Measurements from ENCODE around the gene SOX6.

SOX6 gene

DNA sequence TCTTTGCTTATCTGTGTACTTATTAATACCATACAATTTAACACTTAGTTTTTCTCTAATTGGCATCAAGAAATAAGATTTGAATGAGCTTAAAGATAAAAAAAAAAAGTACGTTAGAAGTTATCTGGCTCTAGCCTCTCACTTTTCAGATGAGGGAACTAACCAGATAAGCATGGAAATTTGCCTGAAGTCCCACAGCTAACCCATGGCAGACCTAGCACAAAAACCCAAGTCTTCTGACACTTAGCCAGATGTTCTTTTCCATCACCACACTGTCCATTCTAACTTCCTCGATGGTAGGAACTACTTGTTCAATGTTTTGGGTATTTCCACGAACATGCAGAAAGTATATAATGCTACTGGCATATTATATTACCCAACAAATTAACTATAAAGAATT lies 7.4 kb upstream of the SOX6 start:
- DNase-seq, result no peak

DNA sequence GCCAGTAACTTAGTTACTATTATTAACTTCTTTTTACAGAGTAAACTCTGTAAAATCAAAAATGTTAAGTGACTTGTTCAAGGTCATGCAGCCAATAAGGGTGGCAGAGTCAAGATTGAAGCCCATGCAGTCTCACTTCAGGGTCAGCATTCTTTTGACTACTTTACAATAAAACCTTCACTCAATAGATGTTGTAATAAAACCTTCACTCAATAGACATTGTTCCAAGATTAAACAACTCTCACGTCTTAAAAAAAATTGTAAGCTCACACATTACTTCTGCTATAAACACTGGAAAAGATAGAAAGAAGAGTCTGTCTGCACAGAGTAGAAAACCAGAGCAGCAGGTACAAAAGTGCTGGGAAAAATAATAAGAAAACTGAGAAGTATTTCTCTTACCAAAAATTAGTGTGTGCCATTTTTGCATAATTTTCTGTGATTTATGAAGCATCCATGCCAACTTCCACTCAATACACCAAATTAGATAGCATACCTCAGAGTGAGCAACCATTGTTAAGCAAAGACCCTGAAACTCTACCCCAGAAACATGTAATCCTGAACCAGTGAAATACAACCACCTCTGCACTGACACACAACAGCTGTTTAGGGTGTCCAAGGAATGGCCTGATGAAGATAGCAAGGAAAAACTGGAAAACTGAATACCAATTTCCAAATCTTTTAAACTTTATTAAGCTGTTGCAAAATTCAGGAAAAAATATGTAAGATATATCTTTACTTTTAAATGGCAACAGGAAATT lies 4.9 kb upstream of the SOX6 start:
- no peak for DNase-seq

DNA sequence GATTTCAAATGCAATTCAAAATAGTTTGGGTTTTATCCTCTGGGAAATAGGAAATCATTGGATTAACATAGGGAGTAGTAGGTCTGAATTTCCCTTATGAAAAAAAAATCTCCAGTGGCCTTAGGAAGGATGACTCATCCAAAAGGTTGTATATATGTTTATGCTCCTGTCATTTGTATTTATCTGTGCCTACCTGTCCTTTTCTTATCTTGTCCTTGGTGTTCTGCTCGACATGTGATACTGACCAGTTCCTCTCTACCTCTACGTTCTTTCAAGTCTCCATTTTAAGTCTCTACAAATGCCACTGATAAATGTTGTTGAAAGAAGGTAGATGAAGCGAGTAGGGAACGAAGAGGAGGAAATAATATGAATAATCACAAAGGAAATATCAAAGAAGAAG lies 3.0 kb upstream of the SOX6 start:
- DNase-seq, result no peak

DNA sequence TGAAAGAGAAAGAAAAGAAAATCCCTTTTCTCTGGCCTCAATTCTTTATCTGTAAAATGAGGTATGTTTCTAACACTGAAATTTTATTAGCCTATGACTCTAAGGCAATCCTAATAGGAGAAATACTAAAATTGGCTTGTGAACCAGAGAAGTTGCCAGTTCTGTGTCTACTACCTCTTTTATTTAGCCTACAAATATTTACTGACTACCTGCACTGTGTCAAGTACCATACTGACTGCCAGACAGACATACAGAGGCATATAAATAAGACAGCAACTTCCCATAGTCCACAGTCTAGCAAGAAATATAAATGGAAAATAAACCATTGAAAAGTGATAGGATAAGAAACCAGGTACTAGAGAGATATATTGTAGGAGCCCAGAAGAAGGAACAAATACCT lies 2.4 kb upstream of the SOX6 start:
- no peak for DNase-seq

DNA sequence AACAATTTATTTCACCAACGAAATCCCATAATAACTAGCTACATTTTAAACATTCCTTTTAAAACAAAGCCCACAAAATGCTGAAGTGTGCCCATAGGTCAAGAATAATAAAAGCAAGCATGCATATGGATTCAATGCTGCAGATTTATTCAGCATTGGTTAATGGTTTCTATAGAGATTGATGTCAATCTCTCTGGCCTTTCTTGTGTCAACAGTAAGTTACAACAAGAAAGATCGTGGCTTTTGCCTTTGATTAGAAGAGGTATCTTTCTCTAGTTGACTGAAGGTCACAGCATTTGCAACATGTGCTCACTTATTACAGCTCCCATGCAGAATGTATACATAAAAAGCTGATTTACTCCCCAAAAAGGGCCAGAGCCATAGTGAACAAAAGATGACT lies 1.4 kb upstream of the SOX6 start:
- DNase-seq, result no peak

DNA sequence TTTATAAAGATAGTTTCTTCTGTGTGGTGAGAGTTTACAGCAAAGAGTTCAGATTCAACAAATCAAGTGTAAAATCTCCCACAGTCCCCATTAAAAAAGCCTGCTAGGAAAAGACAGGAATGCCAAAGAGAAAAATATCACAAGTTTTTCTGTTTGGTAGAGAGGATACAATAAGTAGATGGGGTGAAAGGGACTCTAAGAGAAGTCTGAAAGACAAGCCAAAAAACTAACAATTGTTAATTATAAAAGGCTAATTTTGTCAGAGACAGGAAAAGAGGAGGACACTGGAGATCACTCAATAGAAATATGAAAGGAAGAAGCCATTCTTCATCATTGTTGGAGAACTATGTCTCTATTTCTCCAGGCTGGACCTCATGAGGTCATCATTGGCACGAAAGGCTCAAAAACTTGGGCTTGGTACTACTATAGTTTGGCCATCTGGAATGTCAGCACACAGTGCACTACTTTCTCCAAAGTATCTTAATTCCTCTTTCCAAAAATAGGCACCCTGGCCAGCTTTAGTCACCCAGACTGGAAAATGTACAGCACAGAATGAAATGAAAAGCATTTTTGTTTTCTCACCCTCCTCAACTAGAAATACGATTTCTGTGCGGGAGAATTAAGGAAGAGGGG lies 531 bp upstream of the SOX6 start:
- DNase-seq, result no peak

DNA sequence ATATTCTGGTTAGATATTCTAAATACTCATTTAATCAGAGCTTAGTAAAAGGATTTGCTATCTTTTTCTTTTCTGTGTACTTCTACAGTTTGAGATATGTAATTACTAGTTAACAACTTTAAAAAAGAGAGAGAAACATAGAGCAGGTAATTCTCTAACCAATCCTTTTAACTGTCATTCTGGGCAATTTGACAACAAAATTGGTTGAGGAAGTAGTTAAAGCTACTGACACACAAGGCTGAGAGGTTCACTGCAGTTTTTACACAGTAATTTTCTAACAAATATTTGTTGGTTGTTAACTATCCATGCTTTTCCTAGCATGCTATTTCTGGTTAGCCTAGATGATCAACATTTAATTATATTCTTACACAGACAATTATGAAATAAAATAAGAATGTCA lies 3.6 kb downstream of the SOX6 start:
- DNase-seq, result no peak

DNA sequence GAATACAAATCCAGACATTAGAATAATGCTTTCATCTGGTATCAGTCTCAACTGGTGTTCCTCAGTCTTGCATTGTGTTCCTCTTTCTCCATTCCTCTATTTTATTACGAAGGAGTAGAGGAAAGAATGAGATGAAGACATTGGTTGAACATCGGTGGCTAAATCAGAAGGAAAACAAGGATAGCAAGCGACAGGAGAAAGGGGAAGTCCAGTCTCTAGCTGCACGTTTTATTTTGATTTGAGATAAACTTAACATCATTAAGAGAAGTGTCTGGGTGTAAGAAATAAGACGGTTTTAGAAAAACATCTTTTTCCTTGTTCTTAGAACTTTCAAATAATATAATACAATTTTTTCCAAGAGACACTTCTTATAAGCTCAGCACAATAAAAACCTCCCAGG lies 6.2 kb downstream of the SOX6 start:
- no peak for DNase-seq

DNA sequence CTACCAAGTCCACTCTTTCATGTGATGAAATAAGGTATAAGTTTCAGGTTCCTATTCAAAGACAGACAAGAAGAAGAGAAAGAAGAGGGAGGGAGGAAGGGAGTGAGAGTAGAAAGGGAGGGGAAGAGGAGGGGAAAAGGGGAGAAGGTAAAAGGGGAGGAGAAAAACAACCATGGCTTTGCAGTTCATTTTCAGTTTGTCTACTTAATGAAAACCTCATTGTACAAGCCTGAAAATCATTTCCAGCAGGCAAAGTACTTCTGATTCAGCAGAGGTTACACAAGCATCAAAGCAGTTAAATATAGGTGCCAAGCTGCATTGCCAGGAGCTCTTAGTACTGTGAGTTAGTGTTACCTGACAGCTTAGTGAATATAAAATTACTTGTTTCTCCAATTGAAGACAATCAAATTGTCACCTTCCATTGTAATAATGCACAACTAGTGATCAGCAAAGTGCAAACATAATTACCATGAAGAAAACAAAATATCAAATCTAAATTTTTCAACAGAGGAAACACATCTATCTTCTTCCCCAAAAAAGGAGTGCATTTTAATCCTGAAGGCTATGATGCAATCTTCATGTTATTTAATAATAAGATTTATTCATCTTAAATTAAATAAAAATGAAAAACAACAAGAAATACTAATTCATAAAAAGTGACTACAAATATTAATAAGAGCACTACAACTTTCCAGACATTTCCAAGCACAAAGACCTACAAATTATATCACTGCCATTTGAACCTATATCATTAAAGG lies 8.2 kb downstream of the SOX6 start:
- DNase-seq, result no peak

DNA sequence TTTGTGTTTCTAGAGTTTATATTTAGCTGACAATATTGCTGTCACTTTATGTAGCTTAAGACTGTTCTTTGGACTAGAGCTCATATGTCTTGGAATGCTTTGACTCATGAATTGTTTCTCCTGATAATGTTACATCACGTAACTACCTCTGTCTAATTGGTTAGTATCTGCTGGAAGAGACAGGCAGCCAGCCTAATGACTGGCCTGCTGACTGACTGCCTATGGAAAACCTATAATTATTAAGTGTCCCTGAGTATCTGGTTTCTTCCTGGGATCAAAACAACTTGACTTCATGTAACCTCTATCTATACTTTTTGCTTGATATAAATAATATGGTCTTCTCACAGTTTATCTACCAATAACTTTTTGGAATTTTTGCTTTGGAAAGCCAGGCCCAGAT lies 9.4 kb downstream of the SOX6 start:
- DNase-seq, result no peak

DNA sequence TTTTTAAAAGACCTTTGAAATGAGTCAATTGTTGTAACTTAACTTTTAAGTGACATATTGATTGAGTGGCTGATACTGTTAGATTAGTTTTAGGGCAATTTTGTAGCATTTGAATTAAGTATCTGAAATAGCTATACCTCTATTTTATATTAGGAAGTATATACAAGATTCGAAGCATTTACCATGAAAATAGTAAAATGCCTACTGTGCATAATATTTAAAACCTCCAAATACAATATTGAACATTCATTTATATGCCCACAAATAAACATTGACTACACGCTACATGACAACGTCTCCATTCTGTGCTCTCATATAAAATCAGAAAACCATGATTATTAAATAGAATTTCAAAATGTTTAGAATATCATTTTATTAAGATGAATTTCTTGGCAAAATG lies 14.5 kb downstream of the SOX6 start:
- no peak for DNase-seq

DNA sequence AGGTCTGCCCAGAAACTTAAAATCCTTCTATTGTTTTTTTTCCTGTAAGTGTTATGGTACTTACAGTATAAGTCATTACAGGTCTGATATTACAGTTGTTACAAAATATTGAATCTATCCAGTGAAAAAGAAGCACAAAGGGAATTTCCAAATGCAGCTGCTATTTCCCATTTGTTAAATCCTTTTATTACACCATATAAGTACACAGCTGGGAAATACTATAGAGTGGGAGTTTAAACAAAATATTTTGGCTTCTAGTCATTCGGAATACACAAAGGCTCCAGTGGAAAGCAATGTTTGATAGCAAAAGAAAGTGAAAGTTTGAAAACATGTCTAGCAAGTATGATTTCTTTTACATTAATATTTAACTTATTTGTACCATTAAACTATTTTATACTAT lies 18.0 kb downstream of the SOX6 start:
- DNase-seq, result no peak

DNA sequence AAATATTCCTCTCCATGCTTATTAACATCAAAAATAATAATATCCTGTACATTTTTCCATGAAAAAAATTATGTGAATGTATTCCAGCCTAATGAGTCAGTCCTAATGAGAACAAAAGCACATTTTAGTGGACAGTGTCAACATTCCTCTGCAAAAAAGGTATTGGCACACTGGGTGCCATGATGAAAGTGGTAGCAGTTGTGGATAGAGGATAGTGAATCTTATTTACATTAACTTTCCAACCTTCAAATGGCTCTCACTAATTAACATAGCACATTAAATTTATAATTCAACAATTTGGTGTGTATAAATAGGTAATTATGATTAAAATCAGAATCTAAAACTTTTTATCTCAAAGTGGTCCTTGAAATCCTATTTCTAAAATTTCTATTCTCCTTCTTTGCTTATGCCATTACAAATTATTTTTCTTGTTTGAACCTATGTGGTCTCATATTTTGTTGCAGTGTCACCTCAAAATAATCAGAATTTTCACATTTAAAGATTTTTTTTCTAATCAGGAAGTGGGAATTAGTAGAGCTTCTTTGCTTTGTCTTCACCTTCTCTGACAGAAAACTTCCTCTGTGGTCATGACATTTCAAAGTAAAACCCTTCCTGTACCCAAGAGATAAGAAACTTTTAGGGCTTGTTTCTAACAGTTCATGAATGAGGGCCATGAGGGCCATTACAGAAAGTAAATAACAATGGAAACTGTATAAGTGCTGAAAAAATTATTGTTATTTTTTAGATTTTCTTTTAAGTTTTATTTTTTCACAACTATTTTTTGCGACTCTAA lies 18.7 kb downstream of the SOX6 start:
- no peak for DNase-seq

DNA sequence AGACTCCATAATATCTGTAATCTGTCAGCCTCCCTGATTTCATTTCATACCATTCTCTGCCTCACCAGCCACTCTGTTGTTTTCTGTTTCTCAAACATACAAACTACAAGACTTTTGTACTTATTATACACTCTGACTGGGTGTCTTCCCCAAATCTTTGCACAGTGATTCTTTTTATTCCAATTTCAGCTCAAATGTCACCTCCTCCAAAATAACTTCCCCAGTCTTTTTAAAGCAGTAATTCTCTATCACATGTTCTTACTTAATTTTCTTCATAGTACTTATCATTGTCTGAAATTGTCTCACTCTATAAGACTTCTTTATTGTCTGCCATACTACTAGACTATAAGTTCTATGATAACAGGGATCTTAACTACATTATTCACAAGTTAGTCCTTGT lies 19.6 kb downstream of the SOX6 start:
- DNase-seq, result no peak

DNA sequence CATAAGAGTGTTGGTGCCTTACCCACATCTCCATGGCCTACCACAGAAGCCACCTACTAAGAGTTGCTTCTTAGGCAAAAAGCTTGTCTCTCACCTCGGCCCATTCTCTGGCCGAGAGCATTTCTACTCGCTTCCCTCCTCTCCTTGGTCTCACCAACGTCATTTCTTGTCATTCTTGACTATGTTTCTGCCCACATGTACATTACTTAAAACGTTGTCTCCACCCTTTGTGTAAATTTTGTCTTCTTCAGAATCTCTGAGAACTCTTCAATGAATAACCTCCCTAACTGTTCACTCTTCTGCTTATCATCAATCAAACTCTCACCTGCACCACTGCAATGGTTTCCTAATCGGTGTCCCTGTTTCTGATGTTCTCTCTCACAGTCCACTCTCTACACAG lies 20.1 kb downstream of the SOX6 start:
- DNase-seq, result no peak

DNA sequence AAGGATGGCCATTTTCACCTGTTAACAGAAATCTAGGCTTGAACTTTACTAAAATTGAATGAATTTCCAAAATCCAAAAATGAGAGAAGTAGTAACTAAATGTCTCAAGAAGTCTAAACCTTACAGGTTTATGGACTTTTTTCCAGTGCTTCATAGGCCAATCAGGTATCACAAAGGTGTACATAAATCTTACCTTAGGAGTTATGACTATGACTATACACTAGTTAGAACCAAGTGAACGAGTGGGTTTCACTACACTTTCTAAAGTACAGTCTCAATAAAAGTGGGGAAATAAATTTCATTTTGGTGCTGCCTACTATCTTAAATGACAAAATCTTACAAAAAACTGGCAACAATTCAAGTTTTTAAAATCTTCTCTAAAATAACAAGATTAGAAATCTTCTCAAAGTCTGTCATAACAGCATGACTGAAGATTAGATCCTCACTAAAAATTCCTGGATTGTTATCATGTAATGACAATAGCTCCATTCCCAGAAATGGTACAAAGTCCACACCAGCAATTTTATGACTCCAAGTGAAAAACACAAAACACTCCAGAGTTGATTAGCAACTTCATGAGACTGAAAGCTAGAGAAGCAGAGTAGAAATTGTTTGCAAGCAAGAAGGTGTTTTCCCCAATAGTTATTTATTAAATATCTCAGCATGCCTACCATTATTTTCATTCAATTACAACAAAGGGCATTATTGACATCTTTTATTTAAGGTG lies 20.9 kb downstream of the SOX6 start:
- DNase-seq, result no peak

DNA sequence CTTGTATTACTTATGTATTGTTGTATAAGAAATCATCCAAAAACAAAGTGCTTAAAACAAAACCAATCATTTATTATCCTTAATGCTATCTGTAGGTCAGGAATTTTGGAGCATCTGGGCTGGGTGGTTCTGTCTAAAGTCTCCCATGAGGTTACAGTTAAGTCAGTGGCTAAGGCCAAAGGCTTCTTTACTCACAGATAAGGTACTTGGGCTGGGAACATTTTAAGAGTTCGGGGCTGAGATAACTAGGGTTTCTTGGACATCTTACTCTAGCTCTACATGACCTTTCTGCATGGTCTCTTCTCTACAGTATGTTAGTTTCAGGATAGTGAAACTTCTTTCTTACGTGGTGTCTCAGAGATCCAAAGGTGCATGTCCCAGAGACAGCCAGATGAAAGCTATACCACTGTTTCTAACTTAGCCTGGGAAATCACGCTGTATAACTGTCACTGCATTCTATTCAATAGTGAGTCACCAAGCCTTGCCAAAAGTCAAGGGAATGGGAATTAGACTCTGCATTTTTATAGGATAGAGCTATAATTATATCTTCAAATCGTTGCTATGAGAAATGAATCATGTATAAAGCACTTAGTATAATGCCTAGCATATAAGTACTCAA lies 29.6 kb downstream of the SOX6 start:
- no peak for DNase-seq

DNA sequence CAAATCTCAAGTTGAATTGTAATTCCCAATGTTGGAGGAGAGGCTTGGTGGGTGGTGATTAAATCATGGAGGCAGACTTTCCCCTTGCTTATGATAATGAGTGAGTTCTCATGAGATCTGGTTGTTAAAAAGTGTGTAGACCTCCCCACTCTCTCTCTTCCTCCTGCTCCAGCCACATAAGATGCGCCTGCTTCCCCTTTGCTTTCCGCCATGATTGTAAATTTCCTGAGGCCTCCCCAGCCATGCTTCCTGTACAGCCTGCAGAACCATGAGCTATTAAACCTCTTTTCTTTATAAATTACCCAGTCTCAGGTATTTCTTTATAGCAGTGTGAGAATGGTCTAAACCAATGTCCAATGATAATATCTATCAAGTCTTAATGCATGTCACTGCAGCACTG lies 34.2 kb downstream of the SOX6 start:
- DNase-seq, result no peak

DNA sequence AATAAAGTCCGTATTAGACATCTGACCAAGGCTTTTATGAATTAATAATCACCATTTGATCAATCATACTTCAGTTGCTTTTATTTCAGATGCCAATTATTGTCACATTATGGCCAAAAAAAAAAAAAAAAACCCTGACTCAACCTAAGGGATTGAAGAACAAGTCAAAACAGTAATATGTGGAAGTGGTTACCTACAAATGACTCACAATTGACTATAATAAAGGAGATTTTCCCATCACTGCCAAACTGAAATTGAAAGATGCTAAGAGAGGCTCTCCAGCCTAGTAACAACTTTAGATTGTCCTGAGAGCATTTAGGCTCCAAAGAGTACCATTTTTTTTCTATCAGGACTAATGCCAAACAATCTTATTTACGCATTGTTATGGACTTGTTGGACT lies 35.2 kb downstream of the SOX6 start:
- DNase-seq, result no peak

DNA sequence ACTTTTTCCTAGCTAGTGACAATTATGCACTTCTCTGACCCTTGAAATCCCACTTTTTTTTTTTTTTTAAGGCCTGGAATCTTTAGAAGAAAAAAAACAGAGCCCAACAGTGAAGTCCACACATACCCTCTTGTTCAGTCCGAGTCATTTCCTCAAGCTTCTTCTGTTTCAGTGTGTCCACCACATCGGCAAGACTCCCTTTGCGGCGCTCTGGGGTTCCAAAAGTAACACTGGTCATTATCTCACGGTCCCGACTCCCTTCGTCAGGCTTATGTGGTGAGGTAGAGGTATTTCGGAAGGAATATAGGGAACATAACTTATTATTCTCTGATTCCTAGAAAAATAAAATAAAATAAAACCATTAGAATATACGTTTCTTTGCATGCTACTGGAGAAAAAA lies 38.0 kb downstream of the SOX6 start:
- no peak for DNase-seq

DNA sequence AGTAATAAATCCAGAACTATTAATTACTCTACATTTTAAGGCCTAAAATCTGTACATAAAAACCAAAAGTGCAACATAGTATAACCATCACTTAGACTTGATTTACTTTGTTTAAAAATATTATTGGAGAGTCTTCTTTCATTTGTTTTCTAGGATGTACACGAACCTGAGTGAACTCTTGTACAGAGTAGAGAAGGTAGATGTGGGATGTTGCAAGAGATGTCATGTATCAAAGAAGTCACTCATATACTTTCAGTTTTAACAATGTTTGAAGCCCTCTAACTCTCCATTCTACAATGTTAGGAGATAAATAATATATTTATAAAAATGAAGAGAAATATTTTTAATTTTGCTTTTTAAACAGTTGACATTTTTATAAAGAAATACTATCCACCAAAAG lies 38.6 kb downstream of the SOX6 start:
- DNase-seq, result no peak

DNA sequence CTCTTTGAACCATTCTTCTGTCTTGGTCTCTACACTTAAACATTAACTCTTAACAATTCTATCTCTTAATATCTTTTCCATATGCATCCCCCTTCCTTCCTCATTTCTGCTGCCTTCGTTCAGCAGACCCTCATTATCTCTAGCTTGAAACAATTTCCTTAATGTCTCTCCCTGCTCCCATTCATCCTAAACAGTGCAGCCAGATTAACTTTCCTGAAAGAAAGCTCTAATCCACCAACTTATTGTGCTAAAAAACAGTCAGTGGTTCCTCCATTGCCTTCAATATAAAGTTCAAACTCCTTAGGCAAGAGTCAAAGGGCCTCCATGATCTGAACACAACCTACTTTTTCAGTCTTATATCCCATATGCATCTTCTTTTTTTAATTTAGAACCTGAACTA lies 42.5 kb downstream of the SOX6 start:
- no peak for DNase-seq

Data from T1000 (cell line).